Osteoblast (primary cell): ENCODE results near the gene TENM3. TPM values are rescaled to one million over a fixed set of nuclear protein-coding genes. Genes with fewer than 3 reads are reported as not detected.

Experiments used
- DNase-seq: peaks from one replicate; pipeline ENCODE4 v3.0.0; 2011; ENCODE audit warnings: low spot score, mixed read lengths; ENCODE audit not compliant: insufficient read length; ENCODE audit errors: missing footprints
- H2AFZ ChIP-seq: 2 replicates; pipeline ENCODE4 v1.6.0; 2011; ENCODE audit warnings: mild to moderate bottlenecking, low read length
- H3K27ac ChIP-seq: 2 replicates; pipeline ENCODE4 v1.5.1; 2011; ENCODE audit warnings: mild to moderate bottlenecking, low read depth, low read length, moderate library complexity
- H3K27me3 ChIP-seq: 2 replicates; pipeline ENCODE4 v1.6.0; 2012; ENCODE audit warnings: mild to moderate bottlenecking, control low read depth, inconsistent platforms, low read length, moderate library complexity; ENCODE audit not compliant: insufficient read depth
- H3K36me3 ChIP-seq: 2 replicates; pipeline ENCODE4 v1.5.1; 2011; ENCODE audit warnings: mild to moderate bottlenecking, low read length, control low read depth, moderate library complexity; ENCODE audit not compliant: insufficient read depth
- H3K4me1 ChIP-seq: 2 replicates; pipeline ENCODE4 v1.5.1; 2011; ENCODE audit warnings: mild to moderate bottlenecking, low read length, control low read depth, moderate library complexity; ENCODE audit not compliant: insufficient read depth
- H3K4me2 ChIP-seq: 2 replicates; pipeline ENCODE4 v1.6.0; 2011; ENCODE audit warnings: mild to moderate bottlenecking, low read length; ENCODE audit not compliant: insufficient read depth
- H3K4me3 ChIP-seq: fragments of 200-600 bp; sonication (generic); 3 replicates; pipeline ENCODE4 v1.5.1; 2012; ENCODE audit warnings: mild to moderate bottlenecking, low read length, inconsistent platforms; ENCODE audit not compliant: insufficient read depth
- H3K79me2 ChIP-seq: 2 replicates; pipeline ENCODE4 v1.6.0; 2012; ENCODE audit warnings: mild to moderate bottlenecking, low read length, control low read depth, inconsistent platforms; ENCODE audit not compliant: insufficient read depth
- H3K9me3 ChIP-seq: 2 replicates; pipeline ENCODE4 v1.5.1; 2011; ENCODE audit warnings: low read depth, low read length, control low read depth
- H4K20me1 ChIP-seq: 2 replicates; pipeline ENCODE4 v1.6.0; 2012; ENCODE audit warnings: mild to moderate bottlenecking, low read length, control low read depth; ENCODE audit not compliant: insufficient read depth
- total RNA-seq: library from RNA; depleted of rRNA; stranded (reverse); fragments of >200 nt; gene quantifications from 2 replicates; pipeline ENCODE4 v1.2.3, GENCODE V29; 2012
- TF ChIP-seq, protein P1 (sequence below): IDR thresholded peaks from 2 replicates; pipeline ENCODE4 v1.5.1; 2011; ENCODE audit warnings: mild to moderate bottlenecking, low read depth, low read length, moderate library complexity; ENCODE audit errors: extremely low read depth

Gene TENM3
- total RNA-seq, 1 donor, result 59.0 TPM

GRCh38 chr4:182671231-182671630 is 428.0 kb downstream of the TENM3 start:
- Histone ChIP-seq H3K27ac (no peak overlapping the region), H3K36me3 (no peaks in the 10 kb centered on the region), H3K4me3 (no peak overlapping the region), H3K4me1 (no peaks in the 10 kb centered on the region), H3K79me2 (no peaks in the 10 kb centered on the region), H2AFZ (no peak overlapping the region), H4K20me1 (no peaks in the 10 kb centered on the region), H3K27me3 (no peaks in the 10 kb centered on the region), H3K4me2 (no peak overlapping the region), H3K9me3 (no peaks in the 10 kb centered on the region)
- TF ChIP-seq, protein P1, sequence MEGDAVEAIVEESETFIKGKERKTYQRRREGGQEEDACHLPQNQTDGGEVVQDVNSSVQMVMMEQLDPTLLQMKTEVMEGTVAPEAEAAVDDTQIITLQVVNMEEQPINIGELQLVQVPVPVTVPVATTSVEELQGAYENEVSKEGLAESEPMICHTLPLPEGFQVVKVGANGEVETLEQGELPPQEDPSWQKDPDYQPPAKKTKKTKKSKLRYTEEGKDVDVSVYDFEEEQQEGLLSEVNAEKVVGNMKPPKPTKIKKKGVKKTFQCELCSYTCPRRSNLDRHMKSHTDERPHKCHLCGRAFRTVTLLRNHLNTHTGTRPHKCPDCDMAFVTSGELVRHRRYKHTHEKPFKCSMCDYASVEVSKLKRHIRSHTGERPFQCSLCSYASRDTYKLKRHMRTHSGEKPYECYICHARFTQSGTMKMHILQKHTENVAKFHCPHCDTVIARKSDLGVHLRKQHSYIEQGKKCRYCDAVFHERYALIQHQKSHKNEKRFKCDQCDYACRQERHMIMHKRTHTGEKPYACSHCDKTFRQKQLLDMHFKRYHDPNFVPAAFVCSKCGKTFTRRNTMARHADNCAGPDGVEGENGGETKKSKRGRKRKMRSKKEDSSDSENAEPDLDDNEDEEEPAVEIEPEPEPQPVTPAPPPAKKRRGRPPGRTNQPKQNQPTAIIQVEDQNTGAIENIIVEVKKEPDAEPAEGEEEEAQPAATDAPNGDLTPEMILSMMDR, result no peak
- DNase-seq, result no peak

DNA sequence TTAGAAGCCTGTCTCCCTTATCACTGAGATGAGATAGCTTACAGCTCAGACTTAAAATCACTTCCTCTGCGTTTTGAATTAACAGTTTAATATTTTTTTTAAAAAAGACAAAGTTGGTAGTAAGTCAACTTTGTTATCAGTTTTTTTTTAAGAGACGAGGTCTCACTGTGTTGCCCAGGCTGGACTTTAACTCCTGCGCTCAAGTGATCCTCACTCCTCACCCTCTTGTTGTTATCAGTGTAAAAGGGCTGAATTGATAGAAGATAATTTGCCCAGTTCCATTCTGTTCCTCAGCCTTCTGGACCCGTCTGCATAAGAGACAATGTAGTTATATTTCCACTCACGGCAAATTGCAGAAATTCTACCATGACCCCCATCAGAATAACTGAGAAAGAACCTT is 428.5 kb downstream of the TENM3 start:
- no peaks in the 10 kb centered on the region for H3K27me3 ChIP-seq
- no peak overlapping the region for H3K4me3 ChIP-seq
- H3K79me2 ChIP-seq, result no peaks in the 10 kb centered on the region
- H3K9me3 ChIP-seq, result no peaks in the 10 kb centered on the region
- no peak overlapping the region for H2AFZ ChIP-seq
- DNase-seq, result no peak
- no peak overlapping the region for H3K4me2 ChIP-seq
- H3K4me1 ChIP-seq, result no peaks in the 10 kb centered on the region
- H3K36me3 ChIP-seq, result no peaks in the 10 kb centered on the region
- no peaks in the 10 kb centered on the region for H4K20me1 ChIP-seq
- TF ChIP-seq, protein P1, result no peak
- no peak overlapping the region for H3K27ac ChIP-seq

DNA sequence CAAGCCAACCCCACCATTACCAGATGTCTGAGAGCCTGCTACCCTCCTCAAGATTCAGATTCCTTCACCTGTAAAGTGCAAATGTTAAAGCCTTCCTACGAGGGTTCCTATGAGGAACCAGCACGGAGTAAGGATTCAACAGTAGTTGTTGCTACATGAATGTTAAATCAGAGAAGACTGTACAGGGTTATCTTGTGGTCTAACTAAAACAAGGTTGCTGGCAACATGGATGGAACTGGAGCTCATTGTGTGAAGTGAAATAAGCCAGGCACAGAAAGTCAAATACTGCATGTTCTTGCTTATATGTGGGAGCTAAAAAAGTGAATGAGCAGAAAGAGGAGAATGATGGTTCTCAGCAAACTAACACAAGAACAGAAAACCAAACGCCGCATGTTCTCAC is 435.4 kb downstream of the TENM3 start:
- no peak overlapping the region for H3K4me3 ChIP-seq
- no peaks in the 10 kb centered on the region for H3K27me3 ChIP-seq
- no peaks in the 10 kb centered on the region for H4K20me1 ChIP-seq
- H3K79me2 ChIP-seq, result no peaks in the 10 kb centered on the region
- H3K9me3 ChIP-seq, result no peaks in the 10 kb centered on the region
- no peak overlapping the region for H3K4me2 ChIP-seq
- TF ChIP-seq, protein P1, result no peak
- no peaks in the 10 kb centered on the region for H3K4me1 ChIP-seq
- H3K36me3 ChIP-seq, result no peaks in the 10 kb centered on the region
- DNase-seq, result no peak
- no peak overlapping the region for H3K27ac ChIP-seq
- H2AFZ ChIP-seq, result no peak overlapping the region

GRCh38 chr4:182679533-182679932 is 436.3 kb downstream of the TENM3 start:
- H3K79me2 ChIP-seq, result no peaks in the 10 kb centered on the region
- no peaks in the 10 kb centered on the region for H4K20me1 ChIP-seq
- no peak overlapping the region for H3K4me2 ChIP-seq
- H3K9me3 ChIP-seq, result no peaks in the 10 kb centered on the region
- no peak overlapping the region for H2AFZ ChIP-seq
- H3K27ac ChIP-seq, result no peak overlapping the region
- H3K27me3 ChIP-seq, result no peaks in the 10 kb centered on the region
- no peak overlapping the region for H3K4me3 ChIP-seq
- no peaks in the 10 kb centered on the region for H3K4me1 ChIP-seq
- TF ChIP-seq, protein P1, result no peak
- no peak for DNase-seq
- H3K36me3 ChIP-seq, result no peaks in the 10 kb centered on the region
